Effector memory CD8-positive, alpha-beta T cell (primary cell): ENCODE results near the gene DNM3.

ENCODE experiments used
- ATAC-seq: fragments of 150-1000 bp; cut with Tn5 transposase; replicated peaks from 2 replicates; pipeline ENCODE4 v1.10.0; 2021; ENCODE audit warnings: mild to moderate bottlenecking, moderate library complexity
- DNase-seq, 3 experiments: peaks; one replicate each; pipeline ENCODE4 v3.0.0; 2021
- H3K27ac Mint-ChIP-seq, 2 donors: one replicate each; pipeline ENCODE4 v1.8.0; 2022; ENCODE audit warnings: mild to moderate bottlenecking in 2 of 2, mixed read lengths in 2 of 2, moderate library complexity in 2 of 2
- H3K27me3 Mint-ChIP-seq, 2 donors: one replicate each; pipeline ENCODE4 v1.8.0; 2022; ENCODE audit warnings: mixed read lengths in 2 of 2
- H3K36me3 Mint-ChIP-seq: one replicate; pipeline ENCODE4 v1.8.0; 2022; ENCODE audit warnings: mild to moderate bottlenecking, moderate library complexity, mixed read lengths; ENCODE audit not compliant: insufficient read depth
- H3K4me1 Mint-ChIP-seq, 2 donors: one replicate each; pipeline ENCODE4 v1.8.0; 2022; ENCODE audit warnings: low read depth in 2 of 2, mixed read lengths in 2 of 2
- H3K4me3 Mint-ChIP-seq, 2 donors: one replicate each; pipeline ENCODE4 v1.8.0; 2022; ENCODE audit warnings: mild to moderate bottlenecking in 2 of 2, mixed read lengths in 2 of 2, moderate library complexity in 2 of 2
- H3K9me3 Mint-ChIP-seq, 2 donors: one replicate each; pipeline ENCODE4 v1.8.0; 2022; ENCODE audit warnings: mixed read lengths in 2 of 2

Gene DNM3

GRCh38 chr1:172246521-172247390 is 405.5 kb downstream of the DNM3 start:
- Mint-ChIP-seq H3K36me3 (no peaks in the 10 kb centered on the region), H3K4me1 (no peaks in the 10 kb centered on the region), H3K9me3 (peaks cover 0 to 8% of the 10 kb centered on the region in 2 donors), H3K27me3 (no peaks in the 10 kb centered on the region), H3K4me3 (no peak overlapping the region), H3K27ac (no peak overlapping the region)
- no peak for DNase-seq
- ATAC-seq, result no peak

- Mint-ChIP-seq H3K27me3 (no peaks in the 10 kb centered on the region), H3K4me3 (no peak overlapping the region), H3K36me3 (no peaks in the 10 kb centered on the region), H3K9me3 (no peaks in the 10 kb centered on the region), H3K4me1 (peaks cover 1 to 9% of the 10 kb centered on the region in 2 donors), H3K27ac (no peak overlapping the region)
- ATAC-seq (no peak), DNase-seq (no peak)
These were observed 410.2 kb downstream of the DNM3 start for GRCh38 chr1:172251486-172251885.

- no peaks in the 10 kb centered on the region for H3K36me3 Mint-ChIP-seq
These were observed 411.0 kb downstream of the DNM3 start for GRCh38 chr1:172252321-172252720.

GRCh38 chr1:172252958-172253357 is 411.7 kb downstream of the DNM3 start:
- H3K9me3 Mint-ChIP-seq, result no peaks in the 10 kb centered on the region
- H3K4me1 Mint-ChIP-seq, result peaks cover 1 to 9% of the 10 kb centered on the region in 2 donors
- H3K36me3 Mint-ChIP-seq, result no peaks in the 10 kb centered on the region
- no peaks in the 10 kb centered on the region for H3K27me3 Mint-ChIP-seq
- DNase-seq (no peak), ATAC-seq (no peak)
- H3K4me3 Mint-ChIP-seq, result no peak overlapping the region
- H3K27ac Mint-ChIP-seq, result no peak overlapping the region

More at GRCh38 chr1:172252321-172252720, 411.0 kb downstream of the DNM3 start:
- Mint-ChIP-seq H3K4me3 (no peak overlapping the region), H3K9me3 (no peaks in the 10 kb centered on the region), H3K4me1 (peaks cover 1 to 9% of the 10 kb centered on the region in 2 donors), H3K27ac (no peak overlapping the region), H3K27me3 (no peaks in the 10 kb centered on the region)
- no peak for ATAC-seq
- no peak for DNase-seq

- Mint-ChIP-seq H3K36me3 (no peaks in the 10 kb centered on the region), H3K27ac (peak overlapping the region in 1 of 2 donors; percentile 5), H3K4me3 (no peak overlapping the region), H3K27me3 (no peaks in the 10 kb centered on the region), H3K4me1 (peaks cover 1 to 9% of the 10 kb centered on the region in 2 donors), H3K9me3 (peaks cover 0 to under 1% of the 10 kb centered on the region in 2 donors)
- ATAC-seq (no peak), DNase-seq (no peak)
These were observed 413.4 kb downstream of the DNM3 start for GRCh38 chr1:172254521-172255222.

GRCh38 chr1:172255223-172255560 is 413.9 kb downstream of the DNM3 start:
- Mint-ChIP-seq H3K4me1 (peaks cover 1 to 9% of the 10 kb centered on the region in 2 donors), H3K27me3 (no peaks in the 10 kb centered on the region), H3K9me3 (peaks cover 0 to 2% of the 10 kb centered on the region in 2 donors), H3K27ac (peak overlapping the region in 1 of 2 donors; percentile 5), H3K36me3 (no peaks in the 10 kb centered on the region), H3K4me3 (no peak overlapping the region)
- DNase-seq, result no peak
- ATAC-seq, result no peak

GRCh38 chr1:172265905-172266304 is 424.6 kb downstream of the DNM3 start:
- Mint-ChIP-seq H3K27ac (no peak overlapping the region), H3K4me1 (no peaks in the 10 kb centered on the region), H3K4me3 (no peak overlapping the region), H3K27me3 (no peaks in the 10 kb centered on the region), H3K9me3 (no peaks in the 10 kb centered on the region), H3K36me3 (no peaks in the 10 kb centered on the region)
- ATAC-seq (no peak), DNase-seq (no peak)

GRCh38 chr1:172266528-172267174 is 425.4 kb downstream of the DNM3 start:
- ATAC-seq (no peak), DNase-seq (no peak)
- Mint-ChIP-seq H3K27me3 (no peaks in the 10 kb centered on the region), H3K9me3 (no peaks in the 10 kb centered on the region), H3K4me3 (no peak overlapping the region), H3K36me3 (no peaks in the 10 kb centered on the region), H3K27ac (no peak overlapping the region), H3K4me1 (no peaks in the 10 kb centered on the region)

- no peaks in the 10 kb centered on the region for H3K9me3 Mint-ChIP-seq
- no peaks in the 10 kb centered on the region for H3K27me3 Mint-ChIP-seq
- ATAC-seq (no peak), DNase-seq (no peak)
- H3K4me1 Mint-ChIP-seq, result no peaks in the 10 kb centered on the region
- H3K4me3 Mint-ChIP-seq, result no peak overlapping the region
- H3K36me3 Mint-ChIP-seq, result no peaks in the 10 kb centered on the region
- H3K27ac Mint-ChIP-seq, result no peak overlapping the region
These were observed 426.9 kb downstream of the DNM3 start for GRCh38 chr1:172268237-172268636.

GRCh38 chr1:172269084-172269483 is 427.8 kb downstream of the DNM3 start:
- no peak for ATAC-seq
- H3K27me3 Mint-ChIP-seq, result no peaks in the 10 kb centered on the region
- peaks cover 1 to 4% of the 10 kb centered on the region in 2 donors for H3K4me1 Mint-ChIP-seq
- no peak overlapping the region for H3K27ac Mint-ChIP-seq
- no peak for DNase-seq
- no peaks in the 10 kb centered on the region for H3K9me3 Mint-ChIP-seq
- H3K4me3 Mint-ChIP-seq, result no peak overlapping the region
- no peaks in the 10 kb centered on the region for H3K36me3 Mint-ChIP-seq

- H3K27ac Mint-ChIP-seq, result no peak overlapping the region
- ATAC-seq (no peak), DNase-seq (no peak)
- no peaks in the 10 kb centered on the region for H3K27me3 Mint-ChIP-seq
- H3K4me1 Mint-ChIP-seq, result peaks cover 1 to 6% of the 10 kb centered on the region in 2 donors
- no peaks in the 10 kb centered on the region for H3K36me3 Mint-ChIP-seq
- H3K9me3 Mint-ChIP-seq, result no peaks in the 10 kb centered on the region
- H3K4me3 Mint-ChIP-seq, result no peak overlapping the region
These were observed 428.3 kb downstream of the DNM3 start for GRCh38 chr1:172269644-172270043.

GRCh38 chr1:172270605-172271004 is 429.3 kb downstream of the DNM3 start:
- no peaks in the 10 kb centered on the region for H3K27me3 Mint-ChIP-seq
- H3K4me1 Mint-ChIP-seq, result peaks cover 1 to 6% of the 10 kb centered on the region in 2 donors
- H3K27ac Mint-ChIP-seq, result no peak overlapping the region
- ATAC-seq, result no peak
- no peaks in the 10 kb centered on the region for H3K9me3 Mint-ChIP-seq
- no peaks in the 10 kb centered on the region for H3K36me3 Mint-ChIP-seq
- no peak for DNase-seq
- H3K4me3 Mint-ChIP-seq, result no peak overlapping the region

GRCh38 chr1:172272087-172272486 is 430.8 kb downstream of the DNM3 start:
- H3K4me3 Mint-ChIP-seq, result no peak overlapping the region
- H3K36me3 Mint-ChIP-seq, result no peaks in the 10 kb centered on the region
- H3K27me3 Mint-ChIP-seq, result no peaks in the 10 kb centered on the region
- H3K4me1 Mint-ChIP-seq, result peaks cover 1 to 6% of the 10 kb centered on the region in 2 donors
- no peaks in the 10 kb centered on the region for H3K9me3 Mint-ChIP-seq
- DNase-seq (no peak), ATAC-seq (no peak)
- H3K27ac Mint-ChIP-seq, result no peak overlapping the region
